Suprapubic skin (tissue), 4 donors: ENCODE results near the gene IDI2. TPM values are rescaled to one million over a fixed set of nuclear protein-coding genes. Genes with fewer than 3 reads are reported as not detected.

Experiments
- DNase-seq, 2 donors: peaks; one replicate each; pipeline ENCODE4 v3.0.0-alpha.2; 2019; ENCODE audit warnings: low spot score in 2 of 2
- H3K27ac ChIP-seq: fragments of 200-600 bp; sonication (generic); one replicate; pipeline ENCODE4 v1.5.1; 2019
- H3K27me3 ChIP-seq: fragments of 200-600 bp; sonication (generic); one replicate; pipeline ENCODE4 v1.5.1; 2019
- H3K36me3 ChIP-seq: fragments of 200-600 bp; sonication (generic); one replicate; pipeline ENCODE4 v1.5.1; 2019
- H3K4me1 ChIP-seq: fragments of 200-600 bp; sonication (generic); one replicate; pipeline ENCODE4 v1.5.1; 2019
- H3K4me3 ChIP-seq: fragments of 200-600 bp; sonication (generic); one replicate; pipeline ENCODE4 v1.5.1; 2019; ENCODE audit warnings: mild to moderate bottlenecking
- H3K9me3 ChIP-seq: fragments of 200-600 bp; sonication (generic); one replicate; pipeline ENCODE4 v1.5.1; 2019
- CTCF ChIP-seq, 2 donors: fragments of 200-600 bp in 1 of 2; fragments of 450-650 bp in 1 of 2; sonication (generic) in 1 of 2; IDR thresholded peaks; one replicate each; pipeline ENCODE4 v1.5.1; 2016 to 2019; ENCODE audit warnings: antibody characterized with exemption in 2 of 2, mild to moderate bottlenecking in 1 of 2, moderate library complexity in 1 of 2
- EP300 ChIP-seq: sonication (generic); formaldehyde crosslinking; IDR thresholded peaks from one replicate; pipeline ENCODE4 v1.6.1; 2017; ENCODE audit warnings: antibody characterized with exemption
- POLR2A ChIP-seq, 2 donors: fragments of 450-650 bp; IDR thresholded peaks; one replicate each; pipeline ENCODE4 v1.6.1; 2017; ENCODE audit warnings: antibody characterized with exemption in 2 of 2, mild to moderate bottlenecking in 2 of 2, moderate library complexity in 2 of 2
- POLR2AphosphoS5 ChIP-seq, 3 donors: sonication (generic); formaldehyde crosslinking; IDR thresholded peaks; one replicate each; pipeline ENCODE4 v1.6.1; 2017; ENCODE audit warnings: antibody characterized with exemption in 3 of 3
- WGBS: methylation state at CpG from one replicate; pipeline ENCODE4 v1.1.5; 2018; 5-methylcytosine and 5-hydroxymethylcytosine counted together
- total RNA-seq, 4 donors: library from RNA; depleted of rRNA; stranded (reverse); fragments of >200 nt; gene quantifications; one replicate each; pipeline ENCODE4 v1.1.0, GENCODE V29; 2016

IDI2 gene
- total RNA-seq, 4 donors from 2014 or later, result not detected

GRCh38 chr10:969473-970150 is 56.0 kb downstream of the IDI2 start:
- TF ChIP-seq CTCF (IDR thresholded peaks at IDR 0.05) (no peak), POLR2AphosphoS5 (IDR thresholded peaks at IDR 0.05) (no peak), EP300 (no peak), POLR2A (IDR thresholded peaks at IDR 0.05) (no peak)
- Histone ChIP-seq H3K9me3 (no peaks in the 10 kb centered on the region), H3K27me3 (no peaks in the 10 kb centered on the region), H3K36me3 (no peaks in the 10 kb centered on the region), H3K4me3 (no peak overlapping the region), H3K27ac (no peak overlapping the region), H3K4me1 (peaks cover 5% of the 10 kb centered on the region)
- 79% methylated on average over 15 of the region's 15 CpGs for WGBS
- peak in 1 of 2 donors; percentile 22 for DNase-seq

Other genes starting within 250 kb of the IDI2 start
- 100 to 1,000 TPM in 1 of 4 donors, 10 to 100 TPM in 3; 53.5 to 100 (median 69.7) TPM for gene LARP4B, start 94.2 kb downstream of the IDI2 start, total RNA-seq
- gene GTPBP4, start 37.4 kb downstream of the IDI2 start, total RNA-seq, result 10 to 100 TPM; 14.4 to 37.2 (median 28.5) TPM
- gene IDI1, start 23.3 kb upstream of the IDI2 start, total RNA-seq, result 10 to 100 TPM; 32.0 to 62.1 (median 36.1) TPM
- gene WDR37, start 30.5 kb upstream of the IDI2 start, total RNA-seq, result 10 to 100 TPM; 13.1 to 32.7 (median 18.4) TPM